HG02678 (cell line): ENCODE measurements around the gene FBXO34.
A peak's percentile ranks its signal among the peaks of the same experiment; 100 is the strongest.
"Not testable (repeated sequence)": the region's sequence is repeated elsewhere in the genome, so short reads cannot be mapped to it uniquely, and the experiment has no call there.

Experiments used
- ATAC-seq: cut with Tn5 transposase; IDR thresholded peaks from one replicate; pipeline ENCODE4 v1.9.1; 2021; ENCODE audit warnings: mild to moderate bottlenecking, moderate library complexity; ENCODE audit not compliant: unreplicated experiment

Gene FBXO34

GRCh38 chr14:55306938-55307589 is 35.8 kb downstream of the FBXO34 start:
- ATAC-seq = no peak

- ATAC-seq = no peak
These were observed 37.9 kb downstream of the FBXO34 start for GRCh38 chr14:55309154-55309553.

GRCh38 chr14:55309761-55310365 is 38.6 kb downstream of the FBXO34 start:
- ATAC-seq = no peak

GRCh38 chr14:55312379-55313030 is 41.3 kb downstream of the FBXO34 start:
- not testable (repeated sequence) for ATAC-seq

- no peak for ATAC-seq
These were observed 42.3 kb downstream of the FBXO34 start for GRCh38 chr14:55313480-55313879.

GRCh38 chr14:55314449-55314848 is 43.2 kb downstream of the FBXO34 start:
- no peak for ATAC-seq

GRCh38 chr14:55316564-55316963 is 45.3 kb downstream of the FBXO34 start:
- no peak for ATAC-seq

GRCh38 chr14:55317542-55318306 is 46.5 kb downstream of the FBXO34 start:
- ATAC-seq = no peak

GRCh38 chr14:55318694-55319093 is 47.5 kb downstream of the FBXO34 start:
- no peak for ATAC-seq

GRCh38 chr14:55323910-55324309 is 52.7 kb downstream of the FBXO34 start:
- no peak for ATAC-seq

GRCh38 chr14:55324812-55325211 is 53.6 kb downstream of the FBXO34 start:
- ATAC-seq = no peak

GRCh38 chr14:55327179-55327578 is 56.0 kb downstream of the FBXO34 start:
- peak; percentile 72 for ATAC-seq

- no peak for ATAC-seq
These were observed 57.1 kb downstream of the FBXO34 start for GRCh38 chr14:55328317-55328716.

- ATAC-seq = no peak
These were observed 58.9 kb downstream of the FBXO34 start for GRCh38 chr14:55329999-55330710.

- ATAC-seq = peak; percentile 55
These were observed 61.7 kb downstream of the FBXO34 start for GRCh38 chr14:55332654-55333570.

- ATAC-seq = peak; percentile 71
These were observed 62.7 kb downstream of the FBXO34 start for GRCh38 chr14:55333711-55334485.

- ATAC-seq = no peak
These were observed 64.9 kb downstream of the FBXO34 start for GRCh38 chr14:55336162-55336561.

- ATAC-seq = no peak
These were observed 65.5 kb downstream of the FBXO34 start for GRCh38 chr14:55336691-55337090.

- ATAC-seq = peak; percentile 85
These were observed 68.5 kb downstream of the FBXO34 start for GRCh38 chr14:55339770-55340169.
